ENCODE measurements around the gene ERGIC1.

The ERGIC1 gene

DNA sequence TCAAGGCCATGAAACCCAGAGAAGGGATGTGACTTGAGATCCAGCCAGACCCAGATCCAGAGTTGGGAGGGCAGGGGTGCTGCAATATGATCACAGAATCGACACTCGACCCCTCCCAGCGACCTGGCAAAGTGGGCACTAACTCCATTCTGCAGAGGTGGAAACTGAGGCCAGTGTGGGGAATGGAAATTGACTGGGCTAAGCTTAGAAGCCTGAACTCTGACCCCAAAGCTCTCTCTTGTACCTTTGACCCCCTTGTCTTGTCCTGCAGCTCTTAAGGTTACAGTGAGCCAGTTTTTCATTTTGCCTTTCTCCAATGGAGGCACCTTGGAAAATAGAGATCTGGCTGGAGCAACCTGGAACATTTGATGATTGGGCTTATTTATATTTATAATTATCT is 14.5 kb upstream of the ERGIC1 start:
- Histone ChIP-seq H3K4me3 (ENCODE audit: low read length) (no peak overlapping the region), H3K9me3 (ENCODE audit: insufficient read depth, low read depth, low read length) (no peaks in the 10 kb centered on the region), H3K9ac (ENCODE audit: low read depth, low read length) (no peak overlapping the region), H3K4me1 (ENCODE audit: insufficient read depth, low read length) (peaks cover 4% of the 10 kb centered on the region; the same call in 1 of the 2 replicates), H3K27ac (ENCODE audit: low read length) (no peak overlapping the region), H3K27me3 (ENCODE audit: insufficient read depth, low read length) (peaks cover 4% of the 10 kb centered on the region; the same call in 1 of the 2 replicates), H3K36me3 (ENCODE audit: insufficient read depth, low read depth, low read length) (no peaks in the 10 kb centered on the region)

GRCh38 chr5:172820046-172820767 is 13.8 kb upstream of the ERGIC1 start:
- H3K9me3 ChIP-seq (ENCODE audit: insufficient read depth, low read depth, low read length) = no peaks in the 10 kb centered on the region
- H3K9ac ChIP-seq (ENCODE audit: low read depth, low read length) = no peak overlapping the region
- no peak overlapping the region for H3K4me3 ChIP-seq (ENCODE audit: low read length)
- H3K4me1 ChIP-seq (ENCODE audit: insufficient read depth, low read length) = peaks cover 4% of the 10 kb centered on the region; the same call in 1 of the 2 replicates
- H3K27me3 ChIP-seq (ENCODE audit: insufficient read depth, low read length) = peaks cover 4% of the 10 kb centered on the region; the same call in 1 of the 2 replicates
- H3K27ac ChIP-seq (ENCODE audit: low read length) = no peak overlapping the region
- no peaks in the 10 kb centered on the region for H3K36me3 ChIP-seq (ENCODE audit: insufficient read depth, low read depth, low read length)

GRCh38 chr5:172821340-172821985 is 12.6 kb upstream of the ERGIC1 start:
- H3K4me1 ChIP-seq (ENCODE audit: insufficient read depth, low read length) = peaks cover 3% of the 10 kb centered on the region; the same call in 1 of the 2 replicates
- no peaks in the 10 kb centered on the region for H3K9me3 ChIP-seq (ENCODE audit: insufficient read depth, low read depth, low read length)
- no peak overlapping the region for H3K9ac ChIP-seq (ENCODE audit: low read depth, low read length)
- H3K36me3 ChIP-seq (ENCODE audit: insufficient read depth, low read depth, low read length) = no peaks in the 10 kb centered on the region
- no peak overlapping the region for H3K4me3 ChIP-seq (ENCODE audit: low read length)
- no peak overlapping the region for H3K27ac ChIP-seq (ENCODE audit: low read length)
- peaks cover 4% of the 10 kb centered on the region; the same call in 1 of the 2 replicates for H3K27me3 ChIP-seq (ENCODE audit: insufficient read depth, low read length)

DNA sequence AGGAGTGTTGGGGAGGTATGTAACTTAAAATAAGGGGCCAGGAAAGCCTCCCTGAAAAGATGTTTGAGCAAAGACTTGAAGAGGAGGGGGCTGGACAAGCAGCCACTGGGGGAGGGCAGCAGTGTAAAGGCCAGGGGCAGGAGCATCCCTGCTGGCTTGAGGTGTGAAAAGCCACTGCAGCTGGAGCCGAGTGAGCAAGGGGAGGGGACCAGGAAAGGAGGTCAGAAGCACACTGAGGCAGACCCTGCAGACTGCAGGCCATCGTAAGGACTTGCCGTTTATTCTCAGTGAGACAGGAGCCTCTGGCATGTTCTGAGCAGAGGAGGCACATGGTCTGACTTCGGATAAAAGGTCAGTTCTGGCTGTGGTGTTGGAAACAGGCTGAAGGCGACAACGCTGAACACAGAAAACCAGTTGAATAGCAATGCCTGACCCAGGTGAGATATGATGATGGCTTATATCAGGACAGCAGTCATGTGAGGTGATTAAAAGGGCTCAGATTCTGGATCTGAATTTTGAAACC is 10.2 kb upstream of the ERGIC1 start:
- Histone ChIP-seq H3K27ac (ENCODE audit: low read length) (no peak overlapping the region), H3K36me3 (ENCODE audit: insufficient read depth, low read depth, low read length) (no peaks in the 10 kb centered on the region), H3K27me3 (ENCODE audit: insufficient read depth, low read length) (peaks cover 4% of the 10 kb centered on the region; the same call in 1 of the 2 replicates), H3K9me3 (ENCODE audit: insufficient read depth, low read depth, low read length) (no peaks in the 10 kb centered on the region), H3K4me1 (ENCODE audit: insufficient read depth, low read length) (no peaks in the 10 kb centered on the region), H3K9ac (ENCODE audit: low read depth, low read length) (no peak overlapping the region), H3K4me3 (ENCODE audit: low read length) (no peak overlapping the region)

- no peaks in the 10 kb centered on the region for H3K4me1 ChIP-seq (ENCODE audit: insufficient read depth, low read length)
- H3K4me3 ChIP-seq (ENCODE audit: low read length) = no peak overlapping the region
- H3K27ac ChIP-seq (ENCODE audit: low read length) = no peak overlapping the region
- H3K36me3 ChIP-seq (ENCODE audit: insufficient read depth, low read depth, low read length) = no peaks in the 10 kb centered on the region
- no peak overlapping the region for H3K9ac ChIP-seq (ENCODE audit: low read depth, low read length)
- H3K9me3 ChIP-seq (ENCODE audit: insufficient read depth, low read depth, low read length) = no peaks in the 10 kb centered on the region
- peaks cover 3% of the 10 kb centered on the region; the same call in 1 of the 2 replicates for H3K27me3 ChIP-seq (ENCODE audit: insufficient read depth, low read length)
Observed at GRCh38 chr5:172825610-172826204, 8.3 kb upstream of the ERGIC1 start.

DNA sequence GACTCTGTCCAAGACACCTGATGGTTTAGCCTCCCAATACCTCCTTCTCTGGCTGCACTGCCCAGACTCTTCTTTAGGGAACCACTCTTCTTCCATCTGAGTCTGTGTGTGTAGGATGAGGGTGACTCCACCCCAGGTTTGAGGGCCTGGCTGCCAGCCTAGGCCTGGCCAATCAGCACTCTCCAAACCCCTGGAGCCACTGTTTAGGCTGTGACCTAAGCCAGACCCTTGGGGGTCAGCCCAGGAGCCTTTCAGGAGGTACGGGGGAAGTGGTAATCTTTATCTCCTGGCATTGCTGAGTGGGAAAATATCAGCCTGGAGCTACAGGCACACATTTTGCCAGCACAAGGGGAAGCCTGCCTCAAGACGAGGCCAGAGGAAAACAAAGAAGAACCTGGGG is 6.2 kb upstream of the ERGIC1 start:
- Histone ChIP-seq H3K36me3 (ENCODE audit: insufficient read depth, low read depth, low read length) (no peaks in the 10 kb centered on the region), H3K27me3 (ENCODE audit: insufficient read depth, low read length) (no peaks in the 10 kb centered on the region; the same call in 1 of the 2 replicates), H3K4me3 (ENCODE audit: low read length) (no peak overlapping the region), H3K4me1 (ENCODE audit: insufficient read depth, low read length) (peaks cover under 1% of the 10 kb centered on the region; the same call in 1 of the 2 replicates), H3K9me3 (ENCODE audit: insufficient read depth, low read depth, low read length) (no peaks in the 10 kb centered on the region), H3K9ac (ENCODE audit: low read depth, low read length) (no peak overlapping the region), H3K27ac (ENCODE audit: low read length) (no peak overlapping the region)

DNA sequence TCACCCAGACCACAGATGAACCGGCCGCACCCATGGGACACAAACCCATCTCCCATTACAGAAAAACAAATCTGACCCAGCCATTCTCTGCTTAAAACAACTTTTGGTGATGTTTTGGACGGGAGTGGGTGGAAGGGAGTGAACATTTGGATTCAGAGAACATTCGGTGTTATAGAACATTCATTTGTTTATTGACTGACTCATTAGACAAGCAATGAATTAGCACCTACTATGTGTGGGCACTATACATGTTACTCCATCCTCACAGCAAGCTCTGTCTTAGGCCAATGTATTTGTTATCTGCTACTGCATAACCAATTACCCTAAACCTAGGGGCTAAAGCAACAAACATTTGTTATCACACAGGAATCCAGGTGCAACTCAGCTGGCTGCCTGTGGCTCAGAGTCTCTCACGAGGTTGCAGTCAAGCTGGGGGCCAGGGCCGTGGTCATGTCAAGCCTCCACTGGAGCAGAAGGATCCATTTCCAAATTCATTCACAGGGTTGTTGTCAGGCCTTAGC is 5.1 kb upstream of the ERGIC1 start:
- Histone ChIP-seq H3K9me3 (ENCODE audit: insufficient read depth, low read depth, low read length) (no peaks in the 10 kb centered on the region), H3K36me3 (ENCODE audit: insufficient read depth, low read depth, low read length) (no peaks in the 10 kb centered on the region), H3K4me3 (ENCODE audit: low read length) (no peak overlapping the region), H3K27ac (ENCODE audit: low read length) (no peak overlapping the region), H3K4me1 (ENCODE audit: insufficient read depth, low read length) (peaks cover 7% of the 10 kb centered on the region; the same call in 1 of the 2 replicates), H3K27me3 (ENCODE audit: insufficient read depth, low read length) (no peaks in the 10 kb centered on the region; the same call in 1 of the 2 replicates), H3K9ac (ENCODE audit: low read depth, low read length) (no peak overlapping the region)

DNA sequence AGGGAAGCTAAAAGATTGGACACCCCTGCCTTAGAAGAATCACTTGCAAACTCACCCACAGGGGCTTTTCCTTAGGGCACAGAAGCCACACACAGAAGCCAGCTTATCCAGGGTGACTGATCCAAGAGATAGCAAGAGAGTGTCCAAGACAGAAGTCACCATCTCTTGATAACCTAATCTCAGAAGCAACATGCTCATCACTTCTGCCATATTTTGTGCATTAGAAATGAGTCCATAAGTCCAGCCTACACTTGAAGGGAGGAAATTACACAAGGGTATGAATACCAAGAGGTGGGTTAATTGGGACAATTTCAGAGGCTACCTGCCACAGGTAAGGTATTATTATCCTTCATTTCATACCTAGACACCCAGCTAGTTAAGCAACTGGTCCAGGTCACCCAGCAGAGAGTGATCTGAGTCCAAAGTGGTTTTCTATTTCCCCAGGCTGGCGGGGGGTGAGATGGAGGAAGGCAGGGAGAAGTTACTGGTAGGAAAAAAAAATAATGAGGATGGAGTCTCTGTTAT is 3.7 kb upstream of the ERGIC1 start:
- Histone ChIP-seq H3K27me3 (ENCODE audit: insufficient read depth, low read length) (no peaks in the 10 kb centered on the region; the same call in 1 of the 2 replicates), H3K36me3 (ENCODE audit: insufficient read depth, low read depth, low read length) (no peaks in the 10 kb centered on the region), H3K9ac (ENCODE audit: low read depth, low read length) (no peak overlapping the region), H3K27ac (ENCODE audit: low read length) (no peak overlapping the region), H3K4me3 (ENCODE audit: low read length) (no peak overlapping the region), H3K9me3 (ENCODE audit: insufficient read depth, low read depth, low read length) (no peaks in the 10 kb centered on the region), H3K4me1 (ENCODE audit: insufficient read depth, low read length) (peaks cover 7% of the 10 kb centered on the region; the same call in 1 of the 2 replicates)

DNA sequence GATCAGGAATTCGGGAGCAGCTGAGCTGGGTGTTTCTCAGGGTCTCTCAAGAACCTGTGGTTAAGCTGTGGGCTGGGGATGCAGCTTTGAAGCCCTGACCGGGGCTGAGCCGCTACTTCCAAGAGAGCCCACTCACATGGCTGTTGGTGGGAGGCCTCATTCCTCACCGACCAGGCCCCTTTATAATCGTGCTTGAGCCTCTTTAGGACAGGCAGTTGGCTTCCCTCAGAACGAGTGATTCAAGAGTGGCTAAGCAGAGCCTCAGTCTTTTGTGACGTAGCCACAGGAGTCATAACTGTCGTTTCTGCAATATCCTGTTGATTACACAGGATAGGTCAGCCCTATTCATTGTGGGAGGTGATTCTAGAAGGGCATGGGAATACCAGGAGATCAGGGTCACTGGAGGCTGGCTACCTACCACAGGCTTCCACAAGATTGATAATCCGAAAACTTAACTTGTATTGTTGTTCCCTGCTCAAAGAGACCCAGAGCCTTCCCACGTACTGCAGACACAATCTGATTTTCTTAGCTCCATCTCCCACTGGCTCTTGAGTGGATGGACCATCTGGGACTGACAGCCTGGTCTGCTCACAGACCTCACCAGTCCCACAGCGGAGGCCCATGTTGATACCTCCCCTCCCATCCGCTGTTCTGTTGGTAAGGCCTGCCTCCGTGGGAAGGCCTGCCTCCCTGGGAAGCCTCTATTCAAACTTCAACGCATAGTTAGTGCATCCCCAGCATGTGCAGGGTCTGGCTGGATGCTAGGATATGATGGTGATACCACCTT is 3.0 kb upstream of the ERGIC1 start:
- Histone ChIP-seq H3K9me3 (ENCODE audit: insufficient read depth, low read depth, low read length) (no peaks in the 10 kb centered on the region), H3K27me3 (ENCODE audit: insufficient read depth, low read length) (no peaks in the 10 kb centered on the region; the same call in 1 of the 2 replicates), H3K36me3 (ENCODE audit: insufficient read depth, low read depth, low read length) (no peaks in the 10 kb centered on the region), H3K9ac (ENCODE audit: low read depth, low read length) (no peak overlapping the region), H3K4me1 (ENCODE audit: insufficient read depth, low read length) (peaks cover 7% of the 10 kb centered on the region; the same call in 1 of the 2 replicates), H3K4me3 (ENCODE audit: low read length) (no peak overlapping the region), H3K27ac (ENCODE audit: low read length) (no peak overlapping the region)

DNA sequence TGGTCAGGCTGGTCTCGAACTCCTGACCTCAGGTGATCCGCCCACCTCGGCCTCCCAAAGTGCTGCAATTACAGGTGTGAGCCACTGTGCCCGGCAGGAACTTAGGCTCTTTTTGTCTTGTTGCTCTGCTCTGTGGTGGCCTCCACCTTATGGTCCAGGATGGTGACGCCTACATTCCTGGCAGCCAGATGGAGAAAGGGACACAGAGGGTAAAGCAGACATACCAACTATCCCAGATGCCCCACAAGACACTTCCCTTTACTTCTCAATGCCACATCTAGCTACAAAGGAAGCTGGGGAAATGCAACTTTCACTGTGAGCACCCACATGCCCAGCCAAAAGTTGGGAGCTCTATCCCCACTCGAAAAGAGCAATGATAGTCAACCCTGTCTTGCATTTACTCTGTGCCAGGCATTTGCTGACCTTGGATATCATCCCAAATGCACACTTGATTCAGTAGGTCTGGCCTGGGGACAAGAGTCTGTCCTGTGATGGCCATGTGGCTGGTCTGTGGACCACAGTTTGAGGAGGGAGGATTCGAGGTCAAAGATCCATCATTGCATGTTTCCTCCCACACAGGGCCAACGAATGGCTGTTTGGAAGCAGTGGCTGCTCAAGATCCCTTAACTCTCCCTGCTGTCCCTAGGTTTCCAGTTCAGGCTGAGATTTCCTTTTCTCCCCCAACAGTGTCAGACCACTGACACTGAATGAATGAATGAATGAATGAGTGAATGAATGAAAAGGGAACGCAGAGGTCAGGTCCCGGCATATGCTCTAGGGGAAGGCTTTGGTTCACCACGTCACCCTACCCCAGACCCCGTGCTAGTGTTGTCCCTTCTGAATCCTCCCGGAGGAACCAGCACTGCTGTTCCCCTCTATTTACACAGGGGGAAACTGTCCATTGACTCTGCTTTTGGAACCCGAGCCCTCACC is 1.4 kb upstream of the ERGIC1 start:
- no peaks in the 10 kb centered on the region; the same call in 1 of the 2 replicates for H3K27me3 ChIP-seq (ENCODE audit: insufficient read depth, low read length)
- peak overlapping the region; percentile 83 for H3K27ac ChIP-seq (ENCODE audit: low read length)
- peaks cover 7% of the 10 kb centered on the region for H3K36me3 ChIP-seq (ENCODE audit: insufficient read depth, low read depth, low read length)
- peak overlapping the region; percentile 79; the same call in 1 of the 2 replicates for H3K9ac ChIP-seq (ENCODE audit: low read depth, low read length)
- no peaks in the 10 kb centered on the region for H3K9me3 ChIP-seq (ENCODE audit: insufficient read depth, low read depth, low read length)
- H3K4me1 ChIP-seq (ENCODE audit: insufficient read depth, low read length) = peaks cover 7% of the 10 kb centered on the region; the same call in 1 of the 2 replicates
- peak overlapping the region; percentile 93 for H3K4me3 ChIP-seq (ENCODE audit: low read length)
